ENCODE measurements around the gene ARMC5.
"Not testable (repeated sequence)": the region's sequence is repeated elsewhere in the genome, so short reads cannot be mapped to it uniquely, and the experiment has no call there.

ARMC5 gene

GRCh38 chr16:31435341-31436220, 23.7 kb upstream of the ARMC5 start:
- DNase-seq: no peak

- DNase-seq: no peak
Measured at GRCh38 chr16:31436221-31437045, 22.9 kb upstream of the ARMC5 start.

- DNase-seq: no peak
Measured at GRCh38 chr16:31438414-31438813, 20.9 kb upstream of the ARMC5 start.

GRCh38 chr16:31439023-31439422, 20.3 kb upstream of the ARMC5 start:
- not testable (repeated sequence) for DNase-seq

GRCh38 chr16:31439519-31439918, 19.8 kb upstream of the ARMC5 start:
- DNase-seq: no peak

- DNase-seq: no peak
Measured at GRCh38 chr16:31440516-31441184, 18.7 kb upstream of the ARMC5 start.

- DNase-seq: no peak
Measured at GRCh38 chr16:31441956-31442355, 17.3 kb upstream of the ARMC5 start.

- not testable (repeated sequence) for DNase-seq
Measured at GRCh38 chr16:31445931-31446330, 13.4 kb upstream of the ARMC5 start.

- no peak for DNase-seq
Measured at GRCh38 chr16:31451201-31451600, 8.1 kb upstream of the ARMC5 start.

- peak; percentile 67 for DNase-seq
Measured at GRCh38 chr16:31451681-31452351, 7.5 kb upstream of the ARMC5 start.

- DNase-seq: no peak
Measured at GRCh38 chr16:31452631-31453106, 6.6 kb upstream of the ARMC5 start.

- no peak for DNase-seq
Measured at GRCh38 chr16:31453255-31454204, 5.8 kb upstream of the ARMC5 start.

- DNase-seq: no peak
Measured at GRCh38 chr16:31455601-31456314, 3.5 kb upstream of the ARMC5 start.

- no peak for DNase-seq
Measured at GRCh38 chr16:31456988-31457360, 2.3 kb upstream of the ARMC5 start.

- peak; percentile 64 for DNase-seq
Measured at GRCh38 chr16:31458073-31458843, 1.0 kb upstream of the ARMC5 start.

- peak; percentile 99 for DNase-seq
Measured at GRCh38 chr16:31459687-31460581, 633 bp downstream of the ARMC5 start.

- no peak for DNase-seq
Measured at GRCh38 chr16:31460582-31461002, 1.3 kb downstream of the ARMC5 start.

GRCh38 chr16:31461201-31461920, 2.1 kb downstream of the ARMC5 start:
- no peak for DNase-seq
